Testis (tissue), 2 donors: ENCODE measurements around the gene DNAI1.

Experiments used
- CTCF ChIP-seq, 3 experiments: fragments of 450-650 bp in 2 of 3; fragments of 200-600 bp in 1 of 3; sonication (generic) in 1 of 3; IDR thresholded peaks; one replicate each; pipeline ENCODE4 v1.5.1; 2016 to 2019; ENCODE audit warnings: antibody characterized with exemption in 3 of 3, mild to moderate bottlenecking in 2 of 3, moderate library complexity in 1 of 3
- POLR2A ChIP-seq: fragments of 450-650 bp; IDR thresholded peaks from one replicate; pipeline ENCODE4 v1.6.1; 2017; ENCODE audit warnings: antibody characterized with exemption, mild to moderate bottlenecking, moderate library complexity

- no peak for TF ChIP-seq CTCF (IDR thresholded peaks at IDR 0.05)
- TF ChIP-seq POLR2A: no peak
Observed at GRCh38 chr9:34458959-34459340, 345 bp downstream of the DNAI1 start.
